Measurements from ENCODE around the gene TOP1. TPM values are rescaled to one million over a fixed set of nuclear protein-coding genes. Genes with fewer than 3 reads are reported as not detected.

Gene TOP1
- total and polyA plus RNA-seq, 9 of the 15 experiments (the other 6 are each of a cell fraction or from before 2014, with no cell fraction given), result 26.4 to 127 (median 39.6) TPM

- no peak for TF ChIP-seq ASH1L (IDR thresholded peaks at IDR 0.05; ENCODE audit: borderline replicate concordance, low read depth, partially characterized antibody)
- peak; percentile 86 for TF ChIP-seq ATF3 (IDR thresholded peaks at IDR 0.05)
- TF ChIP-seq ATF3 (CRISPR knock-in tag; conservative IDR thresholded peaks at IDR 0.05), result no peak
- TF ChIP-seq RBBP5 (IDR thresholded peaks at IDR 0.05; ENCODE audit: borderline replicate concordance, insufficient read depth, low read length, poor library complexity, severe bottlenecking), result no peak
- TF ChIP-seq NFE2L1 (tag; IDR thresholded peaks at IDR 0.05; ENCODE audit: borderline replicate concordance, low read depth), result no peak
- TF ChIP-seq PRPF4 (IDR thresholded peaks at IDR 0.05; ENCODE audit: insufficient read depth, low read depth, low read length, poor library complexity, severe bottlenecking), result no peak
- no peak for TF ChIP-seq MXD1 (CRISPR knock-in tag; IDR thresholded peaks at IDR 0.05; ENCODE audit: borderline replicate concordance, poor library complexity, severe bottlenecking)
- no peak for TF ChIP-seq ZNF699 (CRISPR knock-in tag; IDR thresholded peaks at IDR 0.05; ENCODE audit: insufficient replicate concordance)
- no peak for TF ChIP-seq ZNF398 (CRISPR knock-in tag; IDR thresholded peaks at IDR 0.05)
- TF ChIP-seq, protein P1, sequence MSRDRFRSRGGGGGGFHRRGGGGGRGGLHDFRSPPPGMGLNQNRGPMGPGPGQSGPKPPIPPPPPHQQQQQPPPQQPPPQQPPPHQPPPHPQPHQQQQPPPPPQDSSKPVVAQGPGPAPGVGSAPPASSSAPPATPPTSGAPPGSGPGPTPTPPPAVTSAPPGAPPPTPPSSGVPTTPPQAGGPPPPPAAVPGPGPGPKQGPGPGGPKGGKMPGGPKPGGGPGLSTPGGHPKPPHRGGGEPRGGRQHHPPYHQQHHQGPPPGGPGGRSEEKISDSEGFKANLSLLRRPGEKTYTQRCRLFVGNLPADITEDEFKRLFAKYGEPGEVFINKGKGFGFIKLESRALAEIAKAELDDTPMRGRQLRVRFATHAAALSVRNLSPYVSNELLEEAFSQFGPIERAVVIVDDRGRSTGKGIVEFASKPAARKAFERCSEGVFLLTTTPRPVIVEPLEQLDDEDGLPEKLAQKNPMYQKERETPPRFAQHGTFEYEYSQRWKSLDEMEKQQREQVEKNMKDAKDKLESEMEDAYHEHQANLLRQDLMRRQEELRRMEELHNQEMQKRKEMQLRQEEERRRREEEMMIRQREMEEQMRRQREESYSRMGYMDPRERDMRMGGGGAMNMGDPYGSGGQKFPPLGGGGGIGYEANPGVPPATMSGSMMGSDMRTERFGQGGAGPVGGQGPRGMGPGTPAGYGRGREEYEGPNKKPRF (IDR thresholded peaks at IDR 0.05; ENCODE audit: low read depth, low read length), result no peak
- TF ChIP-seq, protein P2, sequence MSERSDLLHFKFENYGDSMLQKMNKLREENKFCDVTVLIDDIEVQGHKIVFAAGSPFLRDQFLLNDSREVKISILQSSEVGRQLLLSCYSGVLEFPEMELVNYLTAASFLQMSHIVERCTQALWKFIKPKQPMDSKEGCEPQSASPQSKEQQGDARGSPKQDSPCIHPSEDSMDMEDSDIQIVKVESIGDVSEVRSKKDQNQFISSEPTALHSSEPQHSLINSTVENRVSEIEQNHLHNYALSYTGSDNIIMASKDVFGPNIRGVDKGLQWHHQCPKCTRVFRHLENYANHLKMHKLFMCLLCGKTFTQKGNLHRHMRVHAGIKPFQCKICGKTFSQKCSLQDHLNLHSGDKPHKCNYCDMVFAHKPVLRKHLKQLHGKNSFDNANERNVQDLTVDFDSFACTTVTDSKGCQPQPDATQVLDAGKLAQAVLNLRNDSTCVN (CRISPR knock-in tag; IDR thresholded peaks at IDR 0.05), result no peak
- no peak for TF ChIP-seq MITF (IDR thresholded peaks at IDR 0.05)
- TF ChIP-seq EGR1 (conservative IDR thresholded peaks at IDR 0.05), result peak; percentile 94
- TF ChIP-seq KDM5B (IDR thresholded peaks at IDR 0.05; ENCODE audit: insufficient replicate concordance, low read depth, low read length), result no peak
- TF ChIP-seq TCF7 (IDR thresholded peaks at IDR 0.05; ENCODE audit: borderline replicate concordance), result no peak
- TF ChIP-seq, protein P3, sequence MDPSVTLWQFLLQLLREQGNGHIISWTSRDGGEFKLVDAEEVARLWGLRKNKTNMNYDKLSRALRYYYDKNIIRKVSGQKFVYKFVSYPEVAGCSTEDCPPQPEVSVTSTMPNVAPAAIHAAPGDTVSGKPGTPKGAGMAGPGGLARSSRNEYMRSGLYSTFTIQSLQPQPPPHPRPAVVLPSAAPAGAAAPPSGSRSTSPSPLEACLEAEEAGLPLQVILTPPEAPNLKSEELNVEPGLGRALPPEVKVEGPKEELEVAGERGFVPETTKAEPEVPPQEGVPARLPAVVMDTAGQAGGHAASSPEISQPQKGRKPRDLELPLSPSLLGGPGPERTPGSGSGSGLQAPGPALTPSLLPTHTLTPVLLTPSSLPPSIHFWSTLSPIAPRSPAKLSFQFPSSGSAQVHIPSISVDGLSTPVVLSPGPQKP (CRISPR knock-in tag; IDR thresholded peaks at IDR 0.05), result no peak
Observed at GRCh38 chr20:41133709-41134361, 105.2 kb downstream of the TOP1 start (continued).
